MM.1S (cell line): ENCODE data around the gene FKBP9.

Source experiments
- DNase-seq: peaks from one replicate; pipeline ENCODE4 v3.0.0-alpha.2; 2015
- H2AFZ ChIP-seq: fragments of 300-600 bp; sonication (generic); 2 replicates; pipeline ENCODE4 v1.6.0; 2016; ENCODE audit warnings: antibody characterized with exemption, low read length
- H3F3A ChIP-seq: fragments of 300-600 bp; sonication (generic); 2 replicates; pipeline ENCODE4 v1.6.1; 2016; ENCODE audit warnings: mild to moderate bottlenecking, antibody characterized with exemption, low read length, moderate library complexity, mixed read lengths; ENCODE audit not compliant: insufficient read depth
- H3K27ac ChIP-seq: fragments of 300-600 bp; sonication (generic); 2 replicates; pipeline ENCODE4 v1.5.1; 2016; ENCODE audit warnings: mild to moderate bottlenecking, low read length
- H3K27me3 ChIP-seq: fragments of 300-600 bp; sonication (generic); replicated peaks from 2 replicates; pipeline ENCODE4 v1.6.0; 2016; ENCODE audit warnings: low read length; ENCODE audit not compliant: insufficient read depth
- H3K36me3 ChIP-seq: fragments of 300-600 bp; sonication (generic); replicated peaks from 2 replicates; pipeline ENCODE4 v1.6.1; 2016; ENCODE audit warnings: mild to moderate bottlenecking, low read length, mixed read lengths; ENCODE audit not compliant: insufficient read depth
- H3K4me1 ChIP-seq: fragments of 300-600 bp; sonication (generic); 2 replicates; pipeline ENCODE4 v1.6.1; 2016; ENCODE audit warnings: low read length, mixed read lengths
- H3K4me2 ChIP-seq: fragments of 300-600 bp; sonication (generic); 2 replicates; pipeline ENCODE4 v1.6.0; 2016; ENCODE audit warnings: low read depth, low read length
- H3K4me3 ChIP-seq: fragments of 300-600 bp; sonication (generic); 2 replicates; pipeline ENCODE4 v1.5.1; 2016; ENCODE audit warnings: low read length, mixed read lengths
- H3K79me2 ChIP-seq: fragments of 300-600 bp; sonication (generic); 2 replicates; pipeline ENCODE4 v1.6.1; 2016; ENCODE audit warnings: mixed run types, low read length, mixed read lengths
- H3K9ac ChIP-seq: fragments of 300-600 bp; sonication (generic); 2 replicates; pipeline ENCODE4 v1.6.1; 2016; ENCODE audit warnings: low read length, mixed read lengths
- H3K9me2 ChIP-seq: fragments of 300-600 bp; sonication (generic); replicated peaks from 2 replicates; pipeline ENCODE4 v1.6.1; 2016; ENCODE audit warnings: mild to moderate bottlenecking, low read length, mixed read lengths; ENCODE audit not compliant: insufficient read depth
- H3K9me3 ChIP-seq: fragments of 300-600 bp; sonication (generic); replicated peaks from 2 replicates; pipeline ENCODE4 v1.6.1; 2016; ENCODE audit warnings: mild to moderate bottlenecking, low read length, mixed read lengths; ENCODE audit not compliant: insufficient read depth
- H4K20me1 ChIP-seq: fragments of 300-600 bp; sonication (generic); 2 replicates; pipeline ENCODE4 v1.6.1; 2016; ENCODE audit warnings: mild to moderate bottlenecking, low read length, moderate library complexity, mixed read lengths; ENCODE audit not compliant: insufficient read depth
- EZH2 ChIP-seq: fragments of 300-600 bp; sonication (generic); optimal IDR thresholded peaks from 2 replicates; pipeline ENCODE3; 2017; ENCODE audit warnings: low read depth, mild to moderate bottlenecking, antibody characterized with exemption, low read length, mixed read lengths
- EZH2phosphoT487 ChIP-seq: fragments of 300-600 bp; sonication (generic); IDR thresholded peaks from 2 replicates; pipeline ENCODE4 v1.6.1; 2018; ENCODE audit warnings: antibody characterized with exemption, low read length
- TF ChIP-seq, protein P1 (sequence below): fragments of 300-600 bp; sonication (generic); IDR thresholded peaks from 2 replicates; pipeline ENCODE4 v1.5.1; 2016; ENCODE audit warnings: antibody characterized with exemption, low read length, mixed read lengths

Gene FKBP9

DNA sequence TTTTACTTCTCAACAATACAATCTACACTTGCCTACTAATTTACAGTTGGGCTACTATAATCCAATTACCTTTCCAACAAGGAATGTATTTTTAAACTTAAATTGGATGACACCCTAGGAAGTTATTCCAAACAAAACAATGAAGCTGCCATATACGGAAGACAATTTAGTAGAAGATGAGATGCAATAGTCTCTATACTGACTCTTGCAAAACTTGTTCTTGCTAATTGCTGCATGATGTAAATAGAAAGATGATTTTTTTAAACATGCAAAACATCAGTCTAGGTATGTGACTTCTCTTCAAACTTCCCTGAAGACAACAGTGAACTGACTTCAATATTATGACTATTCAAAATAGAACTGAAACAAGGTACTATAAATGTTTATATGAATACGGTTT is 87.7 kb downstream of the FKBP9 start:
- Histone ChIP-seq H3K27me3 (no peaks in the 10 kb centered on the region), H3K36me3 (no peaks in the 10 kb centered on the region), H3K27ac (no peak overlapping the region), H3K9ac (no peak overlapping the region), H4K20me1 (peaks cover 22% of the 10 kb centered on the region; the same call in 1 of the 2 replicates), H3K79me2 (peaks cover 89% of the 10 kb centered on the region), H3K4me2 (no peak overlapping the region), H3K4me3 (no peak overlapping the region), H3K4me1 (no peaks in the 10 kb centered on the region), H3K9me3 (no peaks in the 10 kb centered on the region), H2AFZ (no peak overlapping the region), H3F3A (peaks cover 18% of the 10 kb centered on the region), H3K9me2 (no peaks in the 10 kb centered on the region)
- no peak for DNase-seq
- TF ChIP-seq, protein P1, sequence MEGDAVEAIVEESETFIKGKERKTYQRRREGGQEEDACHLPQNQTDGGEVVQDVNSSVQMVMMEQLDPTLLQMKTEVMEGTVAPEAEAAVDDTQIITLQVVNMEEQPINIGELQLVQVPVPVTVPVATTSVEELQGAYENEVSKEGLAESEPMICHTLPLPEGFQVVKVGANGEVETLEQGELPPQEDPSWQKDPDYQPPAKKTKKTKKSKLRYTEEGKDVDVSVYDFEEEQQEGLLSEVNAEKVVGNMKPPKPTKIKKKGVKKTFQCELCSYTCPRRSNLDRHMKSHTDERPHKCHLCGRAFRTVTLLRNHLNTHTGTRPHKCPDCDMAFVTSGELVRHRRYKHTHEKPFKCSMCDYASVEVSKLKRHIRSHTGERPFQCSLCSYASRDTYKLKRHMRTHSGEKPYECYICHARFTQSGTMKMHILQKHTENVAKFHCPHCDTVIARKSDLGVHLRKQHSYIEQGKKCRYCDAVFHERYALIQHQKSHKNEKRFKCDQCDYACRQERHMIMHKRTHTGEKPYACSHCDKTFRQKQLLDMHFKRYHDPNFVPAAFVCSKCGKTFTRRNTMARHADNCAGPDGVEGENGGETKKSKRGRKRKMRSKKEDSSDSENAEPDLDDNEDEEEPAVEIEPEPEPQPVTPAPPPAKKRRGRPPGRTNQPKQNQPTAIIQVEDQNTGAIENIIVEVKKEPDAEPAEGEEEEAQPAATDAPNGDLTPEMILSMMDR: no peak
- TF ChIP-seq EZH2 (no peak), EZH2phosphoT487 (no peak)

GRCh38 chr7:33048257-33048656 is 91.0 kb downstream of the FKBP9 start:
- Histone ChIP-seq H3K27ac (no peak overlapping the region), H3K79me2 (peaks cover 92% of the 10 kb centered on the region), H3K4me2 (no peak overlapping the region), H4K20me1 (peaks cover 39% of the 10 kb centered on the region; the same call in 1 of the 2 replicates), H3K9me3 (no peaks in the 10 kb centered on the region), H3K4me1 (0 out of 2 replicates have a peak, but pooled peaks cover 6% of the 10 kb centered on the region), H2AFZ (no peak overlapping the region), H3F3A (no peaks in the 10 kb centered on the region), H3K27me3 (no peaks in the 10 kb centered on the region), H3K4me3 (no peak overlapping the region), H3K36me3 (no peaks in the 10 kb centered on the region), H3K9me2 (no peaks in the 10 kb centered on the region), H3K9ac (no peak overlapping the region)
- DNase-seq: no peak
- no peak for TF ChIP-seq EZH2phosphoT487
- no peak for TF ChIP-seq EZH2
- TF ChIP-seq, protein P1: no peak

GRCh38 chr7:33048704-33049103 is 91.5 kb downstream of the FKBP9 start:
- Histone ChIP-seq H4K20me1 (peaks cover 43% of the 10 kb centered on the region; the same call in 1 of the 2 replicates), H3K79me2 (peaks cover 92% of the 10 kb centered on the region), H3K4me2 (no peak overlapping the region), H3K4me1 (peaks cover 7% of the 10 kb centered on the region; the same call in 1 of the 2 replicates), H3K27me3 (no peaks in the 10 kb centered on the region), H3K36me3 (no peaks in the 10 kb centered on the region), H3K9ac (no peak overlapping the region), H3K27ac (no peak overlapping the region), H3K9me2 (no peaks in the 10 kb centered on the region), H3K4me3 (no peak overlapping the region), H2AFZ (no peak overlapping the region), H3F3A (no peaks in the 10 kb centered on the region), H3K9me3 (no peaks in the 10 kb centered on the region)
- TF ChIP-seq, protein P1: no peak
- TF ChIP-seq EZH2phosphoT487: no peak
- TF ChIP-seq EZH2: no peak
- no peak for DNase-seq
